ENCODE data around the gene RABAC1.

Gene RABAC1

DNA sequence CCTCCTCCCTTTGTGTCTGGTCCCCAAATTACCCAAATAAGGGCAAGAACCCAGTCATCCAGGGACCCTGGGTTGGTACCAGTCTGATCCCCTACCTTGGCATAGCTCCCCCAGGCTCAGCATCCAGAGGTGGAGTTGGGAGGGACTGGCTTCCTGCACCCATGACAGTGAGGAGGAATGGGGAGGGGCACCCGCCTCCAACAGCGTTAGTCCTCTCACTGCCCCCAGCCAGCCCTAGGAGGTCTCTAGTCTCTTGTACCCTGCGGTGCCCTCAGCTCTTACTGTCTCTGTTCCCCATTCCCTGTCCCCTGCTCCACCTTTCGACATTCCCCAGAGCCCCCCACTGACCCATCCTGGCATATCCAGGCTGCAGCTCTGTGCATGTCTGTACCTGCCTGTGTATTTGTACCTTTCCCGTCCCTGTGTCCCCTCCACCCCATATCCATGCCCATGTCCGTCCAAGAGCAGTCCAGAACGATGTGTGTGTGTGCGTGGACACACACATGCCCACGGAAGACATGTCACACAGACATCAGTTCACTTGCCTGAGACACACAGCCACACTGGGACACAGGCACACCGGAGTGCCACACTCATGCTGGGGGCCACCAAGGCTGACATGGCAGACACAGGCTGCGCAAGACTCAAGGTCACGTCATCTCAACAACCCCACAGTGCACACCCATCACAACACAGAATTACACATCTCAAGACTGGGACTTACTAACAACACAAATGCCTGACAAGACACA lies 48.7 kb downstream of the RABAC1 start:
- no peak for TF ChIP-seq Cebpa-rat (IDR thresholded peaks at IDR 0.05)
- peaks cover 20 to 35% (median 27%) of the 10 kb centered on the region in 11 experiments for H3K36me3 ChIP-seq
- peaks cover 50 to 60% (median 55%) of the 10 kb centered on the region in 11 experiments for H3K27me3 ChIP-seq
- no peak overlapping the region for H3K4me3 ChIP-seq
- peaks cover 58 to 91% (median 76%) of the 10 kb centered on the region in 11 experiments; a peak in 21 of 22 replicates for H4K20me1 ChIP-seq
- H3K4me1 ChIP-seq, result peaks cover 4 to 22% (median 19%) of the 10 kb centered on the region in 10 experiments
- no peak overlapping the region for H3K27ac ChIP-seq
- H3K9ac ChIP-seq, result no peak overlapping the region
- H3K4me2 ChIP-seq, result no peak overlapping the region
- no peaks in the 10 kb centered on the region for H3K9me3 ChIP-seq (replicated peaks in 1 of 11)

DNA sequence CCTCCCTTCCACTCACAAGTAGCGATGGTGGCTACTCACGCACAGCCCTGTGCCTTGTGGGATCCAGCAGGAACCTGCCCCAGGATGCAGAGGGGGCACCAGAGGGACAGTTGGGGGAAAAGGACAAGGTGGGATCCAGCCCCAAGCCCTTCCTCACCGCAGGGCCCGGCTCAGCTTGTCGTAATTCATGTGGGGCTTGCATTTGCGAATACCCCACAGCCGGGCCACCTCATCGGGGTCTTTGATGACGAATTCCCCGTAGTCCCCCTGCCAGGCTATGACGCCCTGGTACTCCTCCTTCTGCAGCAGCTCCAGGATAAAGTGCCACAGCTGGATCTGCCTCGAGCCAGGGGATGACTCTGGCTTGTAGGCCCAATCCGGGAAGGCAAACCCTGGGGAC lies 49.4 kb downstream of the RABAC1 start:
- H3K9ac ChIP-seq, result no peak overlapping the region
- H3K4me2 ChIP-seq, result no peak overlapping the region
- H3K27ac ChIP-seq, result no peak overlapping the region
- peaks cover 27 to 42% (median 34%) of the 10 kb centered on the region in 11 experiments for H3K36me3 ChIP-seq
- no peak overlapping the region for H3K4me3 ChIP-seq
- no peaks in the 10 kb centered on the region for H3K9me3 ChIP-seq (replicated peaks in 1 of 11)
- H3K4me1 ChIP-seq, result peaks cover 0 to 18% (median 15%) of the 10 kb centered on the region in 10 experiments; a peak in 16 of 20 replicates
- no peak for TF ChIP-seq Cebpa-rat (IDR thresholded peaks at IDR 0.05)
- peaks cover 43 to 53% (median 48%) of the 10 kb centered on the region in 11 experiments for H3K27me3 ChIP-seq
- H4K20me1 ChIP-seq, result peaks cover 54 to 95% (median 83%) of the 10 kb centered on the region in 11 experiments

GRCh38 chr19:41908724-41909464 lies 50.2 kb downstream of the RABAC1 start:
- Histone ChIP-seq H3K27ac (no peak overlapping the region), H3K9me3 (replicated peaks in 1 of 11) (no peaks in the 10 kb centered on the region), H3K9ac (no peak overlapping the region), H4K20me1 (peaks cover 51 to 97% (median 85%) of the 10 kb centered on the region in 11 experiments), H3K4me2 (no peak overlapping the region), H3K4me3 (no peak overlapping the region), H3K4me1 (peaks cover 0 to 18% (median 15%) of the 10 kb centered on the region in 10 experiments; a peak in 16 of 20 replicates), H3K36me3 (peaks cover 36 to 50% (median 42%) of the 10 kb centered on the region in 11 experiments), H3K27me3 (peaks cover 35 to 45% (median 40%) of the 10 kb centered on the region in 11 experiments)
- TF ChIP-seq Cebpa-rat (IDR thresholded peaks at IDR 0.05), result no peak

GRCh38 chr19:41907994-41908615 lies 51.0 kb downstream of the RABAC1 start:
- no peak for TF ChIP-seq Cebpa-rat (IDR thresholded peaks at IDR 0.05)
- H3K27me3 ChIP-seq, result peaks cover 27 to 37% (median 32%) of the 10 kb centered on the region in 11 experiments
- H4K20me1 ChIP-seq, result peaks cover 44 to 98% (median 83%) of the 10 kb centered on the region in 11 experiments
- peaks cover 0 to 18% (median 15%) of the 10 kb centered on the region in 10 experiments; a peak in 16 of 20 replicates for H3K4me1 ChIP-seq
- H3K9ac ChIP-seq, result no peak overlapping the region
- H3K9me3 ChIP-seq (replicated peaks in 1 of 11), result no peaks in the 10 kb centered on the region
- H3K4me3 ChIP-seq, result no peak overlapping the region
- peaks cover 43 to 58% (median 50%) of the 10 kb centered on the region in 11 experiments for H3K36me3 ChIP-seq
- H3K27ac ChIP-seq, result no peak overlapping the region
- no peak overlapping the region for H3K4me2 ChIP-seq

GRCh38 chr19:41906916-41907680 lies 52.0 kb downstream of the RABAC1 start:
- Histone ChIP-seq H4K20me1 (peaks cover 39 to 98% (median 89%) of the 10 kb centered on the region in 11 experiments), H3K27me3 (peaks cover 17 to 27% (median 23%) of the 10 kb centered on the region in 11 experiments), H3K9ac (no peak overlapping the region), H3K36me3 (peaks cover 54 to 68% (median 60%) of the 10 kb centered on the region in 11 experiments), H3K4me2 (no peak overlapping the region), H3K4me3 (no peak overlapping the region), H3K9me3 (replicated peaks in 1 of 11) (no peaks in the 10 kb centered on the region), H3K4me1 (peaks cover 0 to 13% (median 11%) of the 10 kb centered on the region in 10 experiments; a peak in 16 of 20 replicates), H3K27ac (no peak overlapping the region)
- TF ChIP-seq Cebpa-rat (IDR thresholded peaks at IDR 0.05), result no peak

Measured in BLaER1 treated with 17β-estradiol and CSF1 and Interleukin-3, amounts not matched to agents 10 nM and 100 nM (cell line).